Ascending aorta (tissue), 2 donors: ENCODE measurements around the gene COLEC12. TPM values are rescaled to one million over a fixed set of nuclear protein-coding genes. Genes with fewer than 3 reads are reported as not detected.

Experiments used
- DNase-seq, 2 donors: peaks; one replicate each; pipeline ENCODE4 v3.0.0-alpha.2; 2019; ENCODE audit warnings: low spot score in 2 of 2
- H3K27ac ChIP-seq, 2 donors: fragments of 200-600 bp; sonication (generic); one replicate each; pipeline ENCODE4 v1.5.1; 2016 to 2017; ENCODE audit warnings: mild to moderate bottlenecking in 1 of 2
- H3K27me3 ChIP-seq: fragments of 200-600 bp; sonication (generic); one replicate; pipeline ENCODE4 v1.5.1; 2017
- H3K36me3 ChIP-seq, 2 donors: fragments of 200-600 bp; sonication (generic); one replicate each; pipeline ENCODE4 v1.5.1; 2016
- H3K4me1 ChIP-seq, 2 donors: fragments of 200-600 bp; sonication (generic); one replicate each; pipeline ENCODE4 v1.5.1; 2016 to 2017; ENCODE audit warnings: mild to moderate bottlenecking in 1 of 2
- H3K4me3 ChIP-seq, 2 donors: fragments of 200-600 bp; sonication (generic); one replicate each; pipeline ENCODE4 v1.5.1; 2016 to 2017; ENCODE audit warnings: mild to moderate bottlenecking in 1 of 2
- H3K9me3 ChIP-seq, 2 donors: fragments of 200-600 bp; sonication (generic); one replicate each; pipeline ENCODE4 v1.5.1; 2016
- intact Hi-C: fragments of 100-400 bp; cut with DNase I; formaldehyde crosslinking; loops from one replicate; pipeline ENCODE4 v1.15.1; 2023
- total RNA-seq: library from RNA; depleted of rRNA; stranded (reverse); fragments of >200 nt; gene quantifications from one replicate; pipeline ENCODE4 v1.1.0, GENCODE V29; 2016
- TF ChIP-seq, protein P1 (sequence below), 3 experiments: fragments of 200-600 bp in 2 of 3; fragments of 450-650 bp in 1 of 3; sonication (generic) in 2 of 3; IDR thresholded peaks; one replicate each; pipeline ENCODE4 v1.5.1; 2016 to 2019; ENCODE audit warnings: antibody characterized with exemption in 3 of 3, mild to moderate bottlenecking in 1 of 3, moderate library complexity in 1 of 3

Gene COLEC12
- total RNA-seq, 1 donor from 2014 or later = 9.5 TPM

DNA sequence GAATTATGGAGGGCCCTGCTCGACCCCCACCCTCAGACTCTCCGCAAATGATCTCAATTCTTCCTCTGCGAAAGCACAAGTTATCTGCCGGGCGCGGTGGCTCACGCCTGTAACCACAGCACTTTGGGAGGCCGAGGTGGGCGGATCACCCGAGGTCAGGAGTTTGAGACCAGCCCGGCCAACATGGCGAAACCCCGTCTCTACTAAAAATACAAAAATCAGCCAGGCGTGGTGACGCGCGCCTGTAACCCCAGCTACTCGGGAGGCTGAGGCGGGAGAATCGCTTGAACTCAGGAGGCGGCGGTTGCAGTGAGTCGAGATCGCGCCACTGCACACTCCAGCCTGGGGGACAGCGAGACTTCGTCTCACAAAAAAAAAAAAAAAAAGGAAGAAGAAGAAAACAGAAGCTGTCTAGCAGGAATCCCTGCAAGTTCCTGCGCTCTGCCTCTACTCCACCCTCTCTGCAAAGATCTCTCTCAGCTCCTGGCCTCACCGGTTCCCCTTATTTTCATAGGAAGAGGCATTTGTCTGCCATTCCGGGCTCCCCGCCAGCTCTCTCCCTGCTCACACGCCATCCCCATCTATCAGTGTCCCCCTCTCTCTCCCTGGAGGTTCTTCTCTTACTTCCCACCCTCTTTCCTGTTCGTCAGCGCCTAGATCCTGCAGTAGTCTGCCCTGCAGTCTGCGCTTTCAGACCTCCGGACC is 13.5 kb upstream of the COLEC12 start:
- DNase-seq = no peak
- no peaks in the 10 kb centered on the region for H3K36me3 ChIP-seq
- H3K9me3 ChIP-seq = no peaks in the 10 kb centered on the region
- intact Hi-C loops = no loop called here
- H3K4me1 ChIP-seq = peaks cover under 1 to 2% of the 10 kb centered on the region in 2 donors
- H3K4me3 ChIP-seq = no peak overlapping the region
- no peaks in the 10 kb centered on the region for H3K27me3 ChIP-seq
- TF ChIP-seq, protein P1, sequence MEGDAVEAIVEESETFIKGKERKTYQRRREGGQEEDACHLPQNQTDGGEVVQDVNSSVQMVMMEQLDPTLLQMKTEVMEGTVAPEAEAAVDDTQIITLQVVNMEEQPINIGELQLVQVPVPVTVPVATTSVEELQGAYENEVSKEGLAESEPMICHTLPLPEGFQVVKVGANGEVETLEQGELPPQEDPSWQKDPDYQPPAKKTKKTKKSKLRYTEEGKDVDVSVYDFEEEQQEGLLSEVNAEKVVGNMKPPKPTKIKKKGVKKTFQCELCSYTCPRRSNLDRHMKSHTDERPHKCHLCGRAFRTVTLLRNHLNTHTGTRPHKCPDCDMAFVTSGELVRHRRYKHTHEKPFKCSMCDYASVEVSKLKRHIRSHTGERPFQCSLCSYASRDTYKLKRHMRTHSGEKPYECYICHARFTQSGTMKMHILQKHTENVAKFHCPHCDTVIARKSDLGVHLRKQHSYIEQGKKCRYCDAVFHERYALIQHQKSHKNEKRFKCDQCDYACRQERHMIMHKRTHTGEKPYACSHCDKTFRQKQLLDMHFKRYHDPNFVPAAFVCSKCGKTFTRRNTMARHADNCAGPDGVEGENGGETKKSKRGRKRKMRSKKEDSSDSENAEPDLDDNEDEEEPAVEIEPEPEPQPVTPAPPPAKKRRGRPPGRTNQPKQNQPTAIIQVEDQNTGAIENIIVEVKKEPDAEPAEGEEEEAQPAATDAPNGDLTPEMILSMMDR (IDR thresholded peaks at IDR 0.05) = no peak
- H3K27ac ChIP-seq = no peak overlapping the region

DNA sequence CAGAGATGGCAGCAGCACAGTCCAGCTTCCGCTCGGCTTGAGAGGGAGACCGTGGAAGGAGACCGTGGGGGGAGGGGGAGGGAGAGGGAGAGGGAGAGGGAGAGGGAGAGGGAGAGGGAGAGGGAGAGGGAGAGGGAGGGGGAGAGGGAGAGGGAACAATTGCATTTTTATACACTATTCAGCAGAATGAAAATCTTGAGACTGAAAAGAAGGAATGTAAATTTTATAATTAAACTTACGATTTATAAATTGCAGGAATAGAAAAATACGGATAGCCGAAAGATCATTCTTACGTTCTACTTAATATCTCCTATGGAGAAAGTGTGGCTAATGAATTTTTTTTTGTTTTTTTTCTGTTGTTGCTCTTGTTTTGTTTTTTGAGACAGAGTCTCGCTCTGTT is 12.5 kb upstream of the COLEC12 start:
- no peak for DNase-seq
- H3K4me1 ChIP-seq = no peaks in the 10 kb centered on the region
- H3K27ac ChIP-seq = no peak overlapping the region
- H3K9me3 ChIP-seq = no peaks in the 10 kb centered on the region
- H3K27me3 ChIP-seq = no peaks in the 10 kb centered on the region
- no peak overlapping the region for H3K4me3 ChIP-seq
- TF ChIP-seq, protein P1 (IDR thresholded peaks at IDR 0.05) = no peak
- intact Hi-C loops = no loop called here
- H3K36me3 ChIP-seq = no peaks in the 10 kb centered on the region

DNA sequence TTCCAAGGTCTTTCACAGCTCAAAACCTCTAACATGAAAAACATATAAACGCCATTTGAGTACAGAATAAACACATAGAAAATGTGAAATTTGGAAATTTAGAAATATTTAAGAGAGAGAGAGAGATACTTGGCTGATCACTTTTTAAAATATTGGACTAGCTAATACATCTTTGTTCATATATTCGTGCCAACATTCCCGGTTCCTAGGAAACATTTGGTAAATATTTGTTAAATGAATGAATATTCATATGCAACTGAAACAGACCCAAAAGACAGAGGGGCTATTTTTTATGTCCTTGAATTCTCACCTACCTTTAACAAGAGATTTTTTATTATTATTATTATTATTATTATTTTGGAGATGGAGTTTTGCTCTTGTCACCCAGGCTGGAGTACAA is 8.3 kb upstream of the COLEC12 start:
- intact Hi-C loops = no loop called here
- Histone ChIP-seq H3K27me3 (no peaks in the 10 kb centered on the region), H3K36me3 (no peaks in the 10 kb centered on the region), H3K4me1 (no peaks in the 10 kb centered on the region), H3K27ac (no peak overlapping the region), H3K4me3 (no peak overlapping the region), H3K9me3 (no peaks in the 10 kb centered on the region)
- TF ChIP-seq, protein P1 (IDR thresholded peaks at IDR 0.05) = no peak
- no peak for DNase-seq

DNA sequence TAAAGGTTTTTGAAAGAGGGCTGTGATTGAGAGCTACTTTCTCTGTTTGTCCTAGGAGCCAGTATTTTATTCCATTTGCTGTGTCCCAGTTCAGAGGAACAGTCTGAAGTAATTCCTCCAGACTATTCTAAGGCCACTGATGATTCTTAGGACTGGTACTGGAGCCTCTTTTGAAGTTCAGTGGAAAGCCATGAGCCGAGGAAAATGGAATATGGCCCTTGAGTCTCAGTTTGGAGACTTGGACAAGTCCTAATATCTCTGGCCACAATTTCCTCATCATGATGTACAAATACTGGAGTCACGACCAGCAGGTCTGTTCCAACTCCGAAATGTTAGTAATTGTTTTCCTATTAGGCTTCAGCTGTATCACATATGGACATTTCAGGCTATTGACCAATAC is 7.1 kb upstream of the COLEC12 start:
- intact Hi-C loops = no loop called here
- no peaks in the 10 kb centered on the region for H3K27me3 ChIP-seq

DNA sequence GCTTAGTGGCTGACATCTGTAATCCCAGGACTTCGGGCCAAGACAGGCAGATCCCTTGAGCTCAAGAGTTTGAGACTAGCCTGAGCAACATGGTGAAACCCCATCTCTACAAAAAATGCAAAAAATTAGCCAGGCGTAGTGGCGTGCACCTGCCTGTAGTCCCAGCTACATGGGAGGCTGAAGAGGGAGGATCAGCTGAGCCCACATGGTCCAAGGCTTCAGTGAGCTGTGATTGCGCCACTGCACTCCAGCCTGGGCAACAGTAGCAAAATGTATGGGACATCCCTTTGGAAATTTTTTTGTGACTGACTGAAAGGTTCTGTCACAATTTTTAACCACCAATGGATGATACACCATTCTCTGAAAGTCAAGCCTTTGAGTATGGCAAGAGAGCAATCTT is 6.3 kb upstream of the COLEC12 start:
- DNase-seq = no peak
- intact Hi-C loops = no loop called here
- TF ChIP-seq, protein P1 (IDR thresholded peaks at IDR 0.05) = no peak

More for the DNA sequence above, 7.1 kb upstream of the COLEC12 start:
- DNase-seq = no peak
- Histone ChIP-seq H3K4me1 (no peaks in the 10 kb centered on the region), H3K9me3 (no peaks in the 10 kb centered on the region), H3K36me3 (no peaks in the 10 kb centered on the region), H3K27ac (no peak overlapping the region), H3K4me3 (no peak overlapping the region)
- TF ChIP-seq, protein P1 (IDR thresholded peaks at IDR 0.05) = no peak

More for the DNA sequence above, 6.3 kb upstream of the COLEC12 start:
- no peaks in the 10 kb centered on the region for H3K4me1 ChIP-seq
- H3K27me3 ChIP-seq = no peaks in the 10 kb centered on the region
- no peak overlapping the region for H3K27ac ChIP-seq
- H3K4me3 ChIP-seq = no peak overlapping the region
- no peaks in the 10 kb centered on the region for H3K9me3 ChIP-seq
- no peaks in the 10 kb centered on the region for H3K36me3 ChIP-seq
